GM12801 (cell line): ENCODE measurements around the gene RBBP7.

ENCODE experiments used
- CTCF ChIP-seq: IDR thresholded peaks from one replicate; pipeline ENCODE4 v1.5.1; 2011; ENCODE audit warnings: control low read depth; ENCODE audit not compliant: insufficient read length; ENCODE audit errors: extremely low read depth

The RBBP7 gene

DNA sequence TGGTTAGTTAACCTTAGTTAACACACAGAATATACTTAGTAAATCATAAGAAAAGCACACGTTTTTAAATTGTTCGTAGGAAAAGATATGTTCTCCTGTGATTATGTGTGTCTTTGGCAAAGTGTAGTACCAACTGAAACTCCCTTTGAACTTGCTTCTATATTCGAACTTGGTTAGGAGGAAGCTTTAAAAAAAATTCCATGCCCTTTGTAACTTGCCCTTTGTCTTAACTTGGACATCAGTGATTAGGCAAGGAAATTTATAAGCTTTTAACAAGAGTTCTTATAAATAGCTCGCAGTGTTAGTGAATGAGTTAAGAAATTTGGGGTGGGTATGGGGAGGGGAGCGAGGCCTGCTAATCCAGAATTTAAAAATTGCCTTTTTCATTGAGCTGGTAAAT lies 50.5 kb downstream of the RBBP7 start:
- no peak for TF ChIP-seq CTCF

GRCh38 chrX:16814597-16814996 lies 55.6 kb downstream of the RBBP7 start:
- TF ChIP-seq CTCF: no peak

DNA sequence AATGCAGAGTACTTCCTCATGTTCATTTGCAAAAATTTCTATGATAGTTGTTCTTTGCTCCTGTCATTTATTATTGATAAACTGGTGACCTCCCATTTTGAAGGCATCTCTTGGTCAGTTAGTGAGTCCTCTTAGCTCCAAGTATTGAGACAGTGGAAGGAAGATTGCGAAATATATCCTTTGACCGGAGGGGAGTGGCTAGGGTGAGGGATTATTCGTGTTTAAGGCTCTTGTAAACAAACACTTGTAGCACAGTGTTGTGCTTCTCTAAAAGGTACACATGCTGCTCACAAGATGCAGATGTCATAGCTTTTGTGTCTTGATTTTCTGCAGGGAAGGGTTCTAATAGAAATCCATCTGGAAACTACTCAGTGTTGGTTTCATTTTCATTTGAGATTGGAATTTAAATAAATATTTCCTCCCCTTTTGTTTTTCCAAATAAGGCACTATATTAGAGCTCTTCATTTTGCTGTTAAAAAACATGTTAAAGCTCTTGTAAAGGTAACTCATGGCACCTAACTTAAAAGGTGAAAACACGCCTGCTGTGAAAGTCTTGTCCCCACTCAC lies 62.1 kb downstream of the RBBP7 start:
- no peak for TF ChIP-seq CTCF

DNA sequence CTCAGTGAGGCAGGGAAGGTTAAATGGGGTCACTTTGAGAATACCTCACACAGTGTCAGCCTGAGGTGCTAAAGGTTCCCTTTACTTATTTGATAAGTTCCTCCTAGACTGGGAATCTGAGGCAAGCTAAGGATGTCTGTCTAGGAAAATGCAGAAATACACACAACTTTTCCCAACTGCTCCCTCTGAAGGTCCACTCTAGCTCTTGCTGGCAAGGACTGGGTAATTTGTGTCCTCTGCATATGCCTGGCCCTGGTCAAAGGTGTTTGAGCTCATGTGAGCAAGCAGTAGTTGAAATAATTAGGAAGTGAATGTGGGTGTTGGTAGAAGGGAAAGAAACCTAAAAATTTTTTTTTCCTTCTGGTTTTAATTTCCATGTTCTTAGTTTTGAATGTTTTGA lies 62.6 kb downstream of the RBBP7 start:
- no peak for TF ChIP-seq CTCF

DNA sequence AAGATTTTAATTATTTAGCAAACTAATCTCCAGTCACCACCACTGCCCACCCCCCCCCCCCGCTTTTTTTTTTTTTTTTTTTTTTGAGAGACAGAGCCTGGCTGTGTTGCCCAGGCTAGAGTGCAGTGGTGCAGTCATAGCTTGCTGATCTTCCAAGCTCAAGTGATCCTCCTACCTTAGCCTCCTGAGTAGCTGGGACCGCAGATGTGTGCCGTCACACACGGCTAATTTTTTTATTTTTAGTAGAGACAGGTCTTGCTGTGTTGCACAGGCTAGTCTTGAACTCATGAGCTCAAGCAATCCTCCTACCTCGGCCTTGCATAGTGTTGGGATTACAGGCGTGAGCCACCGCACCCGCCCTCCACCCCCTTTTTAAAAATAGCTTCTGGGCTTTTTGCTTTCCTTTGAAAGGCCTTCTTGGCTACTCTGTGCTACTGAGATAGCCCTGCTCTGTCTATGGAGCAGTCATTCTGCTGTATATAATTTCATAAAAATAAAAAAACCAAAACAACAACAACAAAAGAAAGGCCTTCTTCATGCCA lies 65.2 kb downstream of the RBBP7 start:
- TF ChIP-seq CTCF: no peak

DNA sequence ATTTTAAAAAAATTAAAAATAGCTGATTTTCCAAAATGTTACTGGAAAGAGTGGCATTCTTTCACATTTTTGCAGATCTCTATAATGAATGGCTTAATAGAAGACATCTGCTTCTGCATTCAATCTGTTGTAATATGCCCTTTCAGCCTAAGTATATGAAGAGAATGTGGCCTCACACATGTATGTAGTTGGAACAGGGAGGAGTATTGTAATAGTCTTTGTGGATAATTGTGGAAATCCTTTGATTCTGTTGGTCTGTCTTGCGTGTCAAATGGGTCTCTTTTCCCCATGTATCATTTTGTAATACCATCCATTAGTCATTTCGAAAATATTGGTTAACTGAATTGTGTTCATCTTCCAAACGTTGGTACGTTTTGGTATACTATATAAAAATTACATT lies 72.3 kb downstream of the RBBP7 start:
- no peak for TF ChIP-seq CTCF

GRCh38 chrX:16797358-16797757 lies 72.8 kb downstream of the RBBP7 start:
- TF ChIP-seq CTCF: no peak
